T-helper 2 cell treated with Interferon-gamma antibody and Interleukin-4, amounts not matched to agents 5 μg/mL and 100 μg/mL, for 36 hours (primary cell): Measurements from ENCODE around the gene PPEF1.

ENCODE experiments used
- DNase-seq: peaks from one replicate; pipeline ENCODE4 v3.0.0; 2021; ENCODE audit warnings: low spot score
- H3K27ac Mint-ChIP-seq: one replicate; pipeline ENCODE4 v1.8.0; 2021; ENCODE audit warnings: mild to moderate bottlenecking, mixed read lengths
- H3K27me3 Mint-ChIP-seq: one replicate; pipeline ENCODE4 v1.8.0; 2021; ENCODE audit warnings: low read depth, mixed read lengths
- H3K36me3 Mint-ChIP-seq: one replicate; pipeline ENCODE4 v1.8.0; 2021; ENCODE audit warnings: low read depth, mixed read lengths
- H3K4me1 Mint-ChIP-seq: one replicate; pipeline ENCODE4 v1.8.0; 2021; ENCODE audit warnings: low read depth, mixed read lengths
- H3K4me3 Mint-ChIP-seq: one replicate; pipeline ENCODE4 v1.8.0; 2022; ENCODE audit warnings: mild to moderate bottlenecking, moderate library complexity, mixed read lengths
- H3K9me3 Mint-ChIP-seq: one replicate; pipeline ENCODE4 v1.8.0; 2021; ENCODE audit warnings: mixed read lengths

The PPEF1 gene

GRCh38 chrX:18872621-18873020, 165.2 kb downstream of the PPEF1 start:
- no peak overlapping the region for H3K27ac Mint-ChIP-seq
- H3K4me3 Mint-ChIP-seq, result no peak overlapping the region
- no peak for DNase-seq
- H3K36me3 Mint-ChIP-seq, result no peaks in the 10 kb centered on the region
- no peaks in the 10 kb centered on the region for H3K27me3 Mint-ChIP-seq
- H3K4me1 Mint-ChIP-seq, result no peaks in the 10 kb centered on the region
- no peaks in the 10 kb centered on the region for H3K9me3 Mint-ChIP-seq

GRCh38 chrX:18873189-18873791, 165.8 kb downstream of the PPEF1 start:
- Mint-ChIP-seq H3K4me1 (no peaks in the 10 kb centered on the region), H3K27ac (no peak overlapping the region), H3K4me3 (no peak overlapping the region), H3K36me3 (no peaks in the 10 kb centered on the region), H3K27me3 (no peaks in the 10 kb centered on the region), H3K9me3 (no peaks in the 10 kb centered on the region)
- no peak for DNase-seq

GRCh38 chrX:18873836-18874235, 166.4 kb downstream of the PPEF1 start:
- no peaks in the 10 kb centered on the region for H3K9me3 Mint-ChIP-seq
- no peak overlapping the region for H3K27ac Mint-ChIP-seq
- no peaks in the 10 kb centered on the region for H3K27me3 Mint-ChIP-seq
- H3K4me3 Mint-ChIP-seq, result no peak overlapping the region
- no peaks in the 10 kb centered on the region for H3K4me1 Mint-ChIP-seq
- DNase-seq, result no peak
- no peaks in the 10 kb centered on the region for H3K36me3 Mint-ChIP-seq

- H3K9me3 Mint-ChIP-seq, result no peaks in the 10 kb centered on the region
- H3K36me3 Mint-ChIP-seq, result no peaks in the 10 kb centered on the region
- DNase-seq, result no peak
- no peak overlapping the region for H3K4me3 Mint-ChIP-seq
- no peaks in the 10 kb centered on the region for H3K27me3 Mint-ChIP-seq
- no peaks in the 10 kb centered on the region for H3K4me1 Mint-ChIP-seq
- H3K27ac Mint-ChIP-seq, result no peak overlapping the region
These were observed 167.3 kb downstream of the PPEF1 start for GRCh38 chrX:18874560-18875255.

DNA sequence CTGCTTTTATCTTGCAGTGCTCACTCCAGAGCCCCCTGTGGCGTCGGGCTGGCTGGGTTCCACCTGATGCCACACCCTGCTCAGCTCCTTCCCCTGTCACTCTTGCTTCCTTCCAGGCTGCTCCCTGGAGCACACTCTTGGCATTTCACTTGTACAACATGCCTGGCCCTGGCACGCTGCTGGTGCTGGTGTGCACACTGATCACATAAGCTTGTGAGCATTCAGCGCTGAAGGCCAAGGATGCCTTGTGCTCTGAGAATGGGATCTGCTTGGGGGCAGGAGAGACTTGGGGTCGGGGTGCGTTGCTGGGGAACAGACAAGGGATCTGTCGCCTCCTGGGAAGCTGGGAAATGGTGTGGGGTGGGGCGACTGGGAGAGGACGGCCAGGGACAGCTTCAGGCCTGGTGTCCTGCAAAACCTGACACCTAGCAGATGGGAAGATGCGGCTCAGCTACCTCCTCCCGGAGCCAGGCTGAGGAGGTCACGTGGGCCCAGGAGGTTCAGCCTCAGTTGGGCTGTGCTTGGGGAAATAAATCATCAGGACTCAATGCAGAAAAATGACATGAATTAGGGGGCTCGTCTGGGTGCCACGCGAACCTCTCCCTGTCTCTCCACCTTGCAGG, 167.9 kb downstream of the PPEF1 start:
- Mint-ChIP-seq H3K27me3 (no peaks in the 10 kb centered on the region), H3K9me3 (no peaks in the 10 kb centered on the region), H3K27ac (no peak overlapping the region), H3K4me3 (no peak overlapping the region), H3K36me3 (no peaks in the 10 kb centered on the region), H3K4me1 (no peaks in the 10 kb centered on the region)
- DNase-seq, result no peak

DNA sequence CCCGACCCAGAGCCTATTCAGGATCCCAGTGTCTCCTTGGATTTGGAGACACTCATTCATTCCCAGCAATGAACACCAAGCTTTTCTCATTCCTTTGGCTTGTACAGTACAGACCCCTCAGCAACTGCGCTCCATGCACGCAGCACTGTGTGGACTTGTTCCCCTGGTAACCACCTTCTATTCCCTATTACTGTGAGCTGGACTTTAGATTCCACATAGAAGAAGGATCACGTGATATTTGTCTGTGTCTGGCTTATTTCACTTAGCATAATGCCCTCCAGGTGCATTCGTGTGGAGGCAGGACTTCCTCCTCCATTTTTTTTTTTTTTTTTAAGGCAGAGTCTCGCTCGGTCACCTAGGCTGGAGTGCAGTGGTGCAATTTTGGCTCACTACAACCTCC, 170.0 kb downstream of the PPEF1 start:
- H3K4me1 Mint-ChIP-seq, result no peaks in the 10 kb centered on the region
- H3K27me3 Mint-ChIP-seq, result no peaks in the 10 kb centered on the region
- no peak for DNase-seq
- no peak overlapping the region for H3K4me3 Mint-ChIP-seq
- no peaks in the 10 kb centered on the region for H3K36me3 Mint-ChIP-seq
- H3K27ac Mint-ChIP-seq, result no peak overlapping the region
- H3K9me3 Mint-ChIP-seq, result no peaks in the 10 kb centered on the region
